K562 (cell line): Measurements from ENCODE around the gene GRM5.

ENCODE experiments used
- HDGF ChIP-seq: fragments of 450-650 bp; IDR thresholded peaks from 2 replicates; pipeline ENCODE4 v1.6.1; 2016
- MTA3 ChIP-seq: fragments of 450-650 bp; formaldehyde crosslinking; IDR thresholded peaks from 2 replicates; pipeline ENCODE4 v1.6.1; 2017; ENCODE audit warnings: mild to moderate bottlenecking, borderline replicate concordance
- NFYB ChIP-seq: IDR thresholded peaks from 2 replicates; pipeline ENCODE4 v1.6.1; 2011; ENCODE audit warnings: mild to moderate bottlenecking, moderate library complexity; ENCODE audit not compliant: insufficient read length; ENCODE audit errors: extremely low read depth
- SLC30A9 ChIP-seq: fragments of 250-450 bp; sonication (Bioruptor Pico); IDR thresholded peaks from 2 replicates; pipeline ENCODE4 v1.8.0; 2022; ENCODE audit warnings: mild to moderate bottlenecking, moderate library complexity
- SP1 ChIP-seq: sonication (generic); formaldehyde crosslinking; IDR thresholded peaks from 2 replicates; pipeline ENCODE4 v1.8.1; 2022; ENCODE audit warnings: mild to moderate bottlenecking, missing genetic modification reagents
- TCF7 ChIP-seq: sonication (generic); IDR thresholded peaks from 2 replicates; pipeline ENCODE4 v1.6.1; 2016; ENCODE audit warnings: antibody characterized with exemption, borderline replicate concordance
- ZNF316 ChIP-seq: fragments of 450-650 bp; IDR thresholded peaks from 2 replicates; pipeline ENCODE4 v1.6.1; 2016
- ZNF586 ChIP-seq: fragments of 450-650 bp; formaldehyde crosslinking; conservative IDR thresholded peaks from 2 replicates; pipeline ENCODE4 v1.4.0; 2020; ENCODE audit warnings: mild to moderate bottlenecking, moderate library complexity
- ZNF696 ChIP-seq: fragments of 250-450 bp; sonication (Bioruptor Pico); conservative IDR thresholded peaks from 2 replicates; pipeline ENCODE4 v1.4.0; 2020; ENCODE audit warnings: mild to moderate bottlenecking, moderate library complexity
- ZNF707 ChIP-seq: fragments of 250-450 bp; sonication (Bioruptor Pico); conservative IDR thresholded peaks from 2 replicates; pipeline ENCODE4 v1.8.0; 2022; ENCODE audit warnings: inconsistent platforms, mild to moderate bottlenecking, moderate library complexity
- TF ChIP-seq, protein P1 (sequence below): fragments of 450-650 bp; IDR thresholded peaks from 2 replicates; pipeline ENCODE4 v1.6.1; 2018; ENCODE audit not compliant: partially characterized antibody
- TF ChIP-seq, protein P2 (sequence below): sonication (generic); formaldehyde crosslinking; IDR thresholded peaks from 2 replicates; pipeline ENCODE4 v1.9.0; 2022; ENCODE audit warnings: mild to moderate bottlenecking, missing genetic modification reagents

DNA sequence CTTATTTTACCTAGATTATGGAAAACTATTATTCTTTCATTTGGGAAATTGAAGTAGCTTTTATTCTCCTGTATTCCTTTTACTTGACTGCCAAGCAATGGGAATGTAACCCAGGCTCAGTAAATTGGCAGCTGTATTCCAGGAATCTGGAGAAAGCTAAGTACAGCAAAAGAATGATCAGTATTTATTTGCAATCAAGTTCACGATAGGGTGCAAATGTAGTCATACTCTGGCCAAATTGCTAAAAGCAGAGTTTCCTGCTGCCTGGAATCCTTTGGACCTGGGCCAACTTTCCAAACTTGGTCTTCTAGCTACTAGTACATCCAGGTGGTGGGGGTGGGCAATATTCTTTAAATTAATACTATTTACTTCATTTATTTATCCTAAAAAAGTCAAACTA, 442.3 kb downstream of the GRM5 start:
- TF ChIP-seq SP1 (CRISPR knock-in tag) = no peak
- TF ChIP-seq TCF7 = no peak
- TF ChIP-seq, protein P1, sequence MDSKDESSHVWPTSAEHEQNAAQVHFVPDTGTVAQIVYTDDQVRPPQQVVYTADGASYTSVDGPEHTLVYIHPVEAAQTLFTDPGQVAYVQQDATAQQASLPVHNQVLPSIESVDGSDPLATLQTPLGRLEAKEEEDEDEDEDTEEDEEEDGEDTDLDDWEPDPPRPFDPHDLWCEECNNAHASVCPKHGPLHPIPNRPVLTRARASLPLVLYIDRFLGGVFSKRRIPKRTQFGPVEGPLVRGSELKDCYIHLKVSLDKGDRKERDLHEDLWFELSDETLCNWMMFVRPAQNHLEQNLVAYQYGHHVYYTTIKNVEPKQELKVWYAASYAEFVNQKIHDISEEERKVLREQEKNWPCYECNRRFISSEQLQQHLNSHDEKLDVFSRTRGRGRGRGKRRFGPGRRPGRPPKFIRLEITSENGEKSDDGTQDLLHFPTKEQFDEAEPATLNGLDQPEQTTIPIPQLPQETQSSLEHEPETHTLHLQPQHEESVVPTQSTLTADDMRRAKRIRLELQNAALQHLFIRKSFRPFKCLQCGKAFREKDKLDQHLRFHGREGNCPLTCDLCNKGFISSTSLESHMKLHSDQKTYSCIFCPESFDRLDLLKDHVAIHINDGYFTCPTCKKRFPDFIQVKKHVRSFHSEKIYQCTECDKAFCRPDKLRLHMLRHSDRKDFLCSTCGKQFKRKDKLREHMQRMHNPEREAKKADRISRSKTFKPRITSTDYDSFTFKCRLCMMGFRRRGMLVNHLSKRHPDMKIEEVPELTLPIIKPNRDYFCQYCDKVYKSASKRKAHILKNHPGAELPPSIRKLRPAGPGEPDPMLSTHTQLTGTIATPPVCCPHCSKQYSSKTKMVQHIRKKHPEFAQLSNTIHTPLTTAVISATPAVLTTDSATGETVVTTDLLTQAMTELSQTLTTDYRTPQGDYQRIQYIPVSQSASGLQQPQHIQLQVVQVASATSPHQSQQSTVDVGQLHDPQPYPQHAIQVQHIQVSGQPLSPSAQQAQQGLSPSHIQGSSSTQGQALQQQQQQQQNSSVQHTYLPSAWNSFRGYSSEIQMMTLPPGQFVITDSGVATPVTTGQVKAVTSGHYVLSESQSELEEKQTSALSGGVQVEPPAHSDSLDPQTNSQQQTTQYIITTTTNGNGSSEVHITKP = no peak
- TF ChIP-seq MTA3 = no peak
- no peak for TF ChIP-seq ZNF316
- TF ChIP-seq ZNF586 (CRISPR knock-in tag) = no peak
- TF ChIP-seq ZNF707 (CRISPR knock-in tag) = no peak
- no peak for TF ChIP-seq ZNF696 (CRISPR knock-in tag)
- TF ChIP-seq, protein P2, sequence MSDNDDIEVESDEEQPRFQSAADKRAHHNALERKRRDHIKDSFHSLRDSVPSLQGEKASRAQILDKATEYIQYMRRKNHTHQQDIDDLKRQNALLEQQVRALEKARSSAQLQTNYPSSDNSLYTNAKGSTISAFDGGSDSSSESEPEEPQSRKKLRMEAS (CRISPR knock-in tag) = no peak
- no peak for TF ChIP-seq SLC30A9 (CRISPR knock-in tag)
- TF ChIP-seq HDGF = no peak
- no peak for TF ChIP-seq NFYB
